HG03175 (cell line): ENCODE measurements around the gene PATJ.

Experiments used
- ATAC-seq: cut with Tn5 transposase; IDR thresholded peaks from one replicate; pipeline ENCODE4 v1.9.1; 2021; ENCODE audit warnings: mild to moderate bottlenecking, moderate library complexity; ENCODE audit not compliant: unreplicated experiment

Gene PATJ

GRCh38 chr1:62082456-62083363, 340.4 kb downstream of the PATJ start:
- peak; percentile 80 for ATAC-seq

GRCh38 chr1:62084310-62084890, 342.1 kb downstream of the PATJ start:
- no peak for ATAC-seq

GRCh38 chr1:62088439-62088838, 346.2 kb downstream of the PATJ start:
- ATAC-seq = no peak

GRCh38 chr1:62089570-62089969, 347.3 kb downstream of the PATJ start:
- ATAC-seq = no peak

- no peak for ATAC-seq
Observed at GRCh38 chr1:62090016-62090415, 347.7 kb downstream of the PATJ start.

- no peak for ATAC-seq
Observed at GRCh38 chr1:62092110-62092509, 349.8 kb downstream of the PATJ start.

- no peak for ATAC-seq
Observed at GRCh38 chr1:62093261-62093660, 351.0 kb downstream of the PATJ start.

GRCh38 chr1:62097464-62097863, 355.2 kb downstream of the PATJ start:
- no peak for ATAC-seq

- ATAC-seq = no peak
Observed at GRCh38 chr1:62100442-62100841, 358.2 kb downstream of the PATJ start.

- no peak for ATAC-seq
Observed at GRCh38 chr1:62103846-62104245, 361.6 kb downstream of the PATJ start.

- ATAC-seq = no peak
Observed at GRCh38 chr1:62107923-62108322, 365.6 kb downstream of the PATJ start.

- no peak for ATAC-seq
Observed at GRCh38 chr1:62109124-62109523, 366.8 kb downstream of the PATJ start.

- no peak for ATAC-seq
Observed at GRCh38 chr1:62110198-62110817, 368.0 kb downstream of the PATJ start.

- ATAC-seq = no peak
Observed at GRCh38 chr1:62111084-62111483, 368.8 kb downstream of the PATJ start.

GRCh38 chr1:62113507-62113906, 371.2 kb downstream of the PATJ start:
- ATAC-seq = no peak

GRCh38 chr1:62117018-62117750, 374.9 kb downstream of the PATJ start:
- ATAC-seq = no peak

GRCh38 chr1:62126579-62127290, 384.5 kb downstream of the PATJ start:
- ATAC-seq = no peak

- ATAC-seq = no peak
Observed at GRCh38 chr1:62128745-62129144, 386.5 kb downstream of the PATJ start.

- ATAC-seq = peak; percentile 91
Observed at GRCh38 chr1:62131093-62131725, 388.9 kb downstream of the PATJ start.

- ATAC-seq = no peak
Observed at GRCh38 chr1:62138029-62138428, 395.7 kb downstream of the PATJ start.
